Stimulated activated naive CD4-positive, alpha-beta T cell (primary cell): ENCODE data around the gene CCDC187.

Experiments used
- DNase-seq, 6 experiments: peaks; one replicate each; lab custom pipeline; 2025; lab: John Stamatoyannopoulos, UW

CCDC187 gene

DNA sequence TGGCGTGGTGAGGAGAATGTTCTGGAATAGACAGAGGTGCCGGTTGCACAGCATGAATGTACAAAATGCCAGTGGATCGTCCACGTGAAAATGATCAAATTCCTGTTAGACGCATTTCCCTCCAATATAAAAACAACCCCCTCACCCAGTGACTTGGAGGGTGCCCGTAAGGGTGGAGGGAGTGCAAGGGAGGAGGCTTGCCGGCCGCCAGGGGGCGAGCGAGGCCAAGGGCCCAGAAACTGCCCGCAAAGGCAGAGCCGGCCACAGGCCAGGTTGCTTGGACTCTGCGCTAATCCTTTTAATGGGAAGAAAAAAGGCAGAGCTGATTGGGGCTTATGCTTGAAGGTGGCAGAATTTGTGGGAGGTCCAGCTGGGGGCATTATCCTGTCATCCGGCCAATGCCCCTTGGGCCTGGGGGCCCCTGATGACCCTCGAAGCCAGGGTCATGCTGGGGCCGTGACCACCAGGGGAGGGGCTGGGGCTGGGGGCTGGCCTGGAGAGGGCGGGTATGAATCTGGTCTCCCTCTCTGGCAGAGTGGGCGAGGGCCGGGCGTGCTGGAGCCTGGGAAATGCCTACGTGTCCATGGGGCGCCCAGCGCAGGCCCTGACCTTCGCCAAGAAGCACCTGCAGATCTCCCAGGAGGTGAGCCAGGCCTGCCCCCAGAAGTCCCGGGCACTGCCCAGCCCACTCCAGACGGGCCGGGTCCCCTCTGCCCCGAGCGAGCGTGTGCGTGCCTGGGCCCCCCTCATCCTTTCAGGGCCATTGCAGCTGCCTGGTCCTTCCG lies 35.5 kb upstream of the CCDC187 start:
- DNase-seq, result no peak

DNA sequence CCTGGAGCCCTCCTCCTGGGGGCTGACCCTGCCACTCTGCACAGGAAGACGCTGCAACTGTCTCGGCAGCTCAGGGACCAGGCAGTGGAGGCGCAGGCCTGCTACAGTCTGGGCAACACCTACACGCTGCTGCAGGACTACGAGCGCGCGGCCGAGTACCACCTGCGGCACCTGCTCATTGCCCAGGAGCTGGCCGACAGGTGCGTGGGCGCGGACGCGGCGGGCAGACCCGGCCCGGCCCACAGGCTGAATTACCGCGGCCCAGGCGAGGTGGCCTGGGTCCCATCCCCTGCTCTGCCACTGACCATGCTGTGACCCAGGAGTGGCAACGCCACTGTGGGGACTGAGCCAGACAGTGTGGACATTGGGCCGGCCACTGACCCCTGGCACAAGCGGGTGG lies 34.6 kb upstream of the CCDC187 start:
- DNase-seq, result no peak

DNA sequence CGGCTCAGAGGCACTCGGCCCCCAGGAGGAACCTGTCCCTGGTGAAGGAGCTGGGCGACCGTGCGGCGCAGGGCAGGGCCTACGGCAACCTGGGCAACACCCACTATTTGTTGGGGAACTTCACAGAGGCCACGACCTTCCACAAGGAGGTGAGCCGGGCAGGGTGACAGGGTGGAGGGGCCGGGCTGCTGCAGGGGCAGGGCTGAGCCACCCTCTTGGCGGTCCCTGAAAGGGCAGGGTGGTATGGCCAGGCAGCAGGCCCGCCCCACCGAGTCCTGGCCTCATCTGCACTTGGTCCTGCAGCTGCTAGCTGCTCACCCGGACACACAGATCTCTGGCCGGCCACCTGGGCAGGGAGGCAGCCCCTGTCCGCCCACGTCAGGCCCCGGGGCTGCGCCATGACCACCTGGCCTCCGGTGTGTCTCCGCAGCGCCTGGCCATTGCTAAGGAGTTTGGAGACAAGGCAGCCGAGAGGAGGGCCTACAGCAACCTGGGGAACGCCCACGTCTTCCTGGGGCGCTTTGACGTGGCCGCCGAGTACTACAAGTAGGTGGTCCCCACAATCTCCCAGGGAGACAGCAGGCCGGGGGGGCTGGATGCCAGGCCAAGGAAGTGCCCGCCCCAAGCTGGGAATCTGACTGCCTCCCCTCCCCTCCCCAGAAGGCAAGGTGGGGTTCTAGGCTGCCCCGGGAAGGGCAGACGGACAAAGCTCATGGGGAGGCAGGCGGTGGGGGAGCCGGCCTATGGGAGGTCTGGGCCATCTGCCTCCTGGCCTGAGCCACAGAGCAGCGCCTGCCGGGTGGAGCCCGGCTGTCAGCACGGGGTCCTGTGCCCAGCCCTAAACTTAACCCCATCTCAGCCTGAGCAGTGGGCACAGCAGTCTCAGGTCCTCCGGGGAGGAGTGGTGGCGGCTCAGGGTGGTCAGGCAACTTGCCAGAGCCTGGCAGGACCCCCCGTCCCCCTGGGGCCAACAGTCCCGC lies 33.8 kb upstream of the CCDC187 start:
- DNase-seq, result no peak

DNA sequence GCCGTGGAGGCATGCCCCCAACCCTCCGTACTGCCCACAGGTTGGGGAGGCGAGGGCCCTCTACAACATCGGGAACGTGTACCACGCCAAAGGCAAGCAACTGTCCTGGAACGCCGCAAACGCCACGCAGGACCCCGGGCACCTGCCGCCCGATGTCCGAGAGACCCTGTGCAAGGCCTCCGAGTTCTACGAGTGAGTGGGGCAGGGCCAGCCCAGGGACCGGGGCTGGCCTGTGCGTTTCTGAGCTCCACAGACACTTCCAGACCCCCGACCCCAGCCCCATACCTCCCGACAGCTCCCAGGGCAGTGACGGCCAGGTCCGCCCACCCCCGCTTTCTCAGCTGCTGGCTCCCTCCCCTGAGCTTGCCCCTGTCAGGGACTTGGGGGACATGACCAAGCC lies 33.0 kb upstream of the CCDC187 start:
- no peak for DNase-seq

DNA sequence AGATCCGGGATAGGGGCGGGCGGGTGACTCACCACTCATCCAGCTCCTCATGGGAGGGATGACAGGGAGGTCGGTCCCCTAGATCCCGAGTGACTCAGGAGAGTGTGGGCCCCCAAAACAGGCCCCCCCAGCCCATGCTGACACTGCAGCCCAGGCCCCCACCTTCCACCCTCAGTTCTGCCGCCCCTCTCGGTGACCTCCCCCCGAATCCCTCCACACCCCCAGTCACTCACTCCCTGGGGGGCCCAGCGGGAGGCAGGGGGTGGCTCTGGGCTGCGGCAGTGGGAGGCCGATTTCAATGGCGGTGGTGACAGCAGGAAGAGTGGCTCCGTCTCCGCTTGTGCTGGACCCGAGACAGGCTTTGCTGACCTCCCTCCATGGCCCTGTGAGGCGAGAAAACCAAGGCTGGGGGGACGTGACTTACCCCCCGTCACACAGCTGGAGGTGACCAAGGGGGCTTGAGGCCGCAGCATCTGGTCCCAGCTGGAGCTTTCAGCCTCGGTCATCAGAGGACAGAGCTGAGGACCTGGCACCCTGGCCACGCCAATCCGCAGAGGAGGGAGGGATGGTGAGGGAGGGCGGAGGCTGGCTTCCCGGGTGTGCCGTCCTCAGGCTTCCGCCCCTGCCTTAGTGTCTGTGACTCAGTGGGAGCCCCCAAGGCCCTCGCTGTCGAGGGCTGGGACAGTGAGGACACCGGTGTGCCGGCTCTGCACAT lies 32.4 kb upstream of the CCDC187 start:
- no peak for DNase-seq

DNA sequence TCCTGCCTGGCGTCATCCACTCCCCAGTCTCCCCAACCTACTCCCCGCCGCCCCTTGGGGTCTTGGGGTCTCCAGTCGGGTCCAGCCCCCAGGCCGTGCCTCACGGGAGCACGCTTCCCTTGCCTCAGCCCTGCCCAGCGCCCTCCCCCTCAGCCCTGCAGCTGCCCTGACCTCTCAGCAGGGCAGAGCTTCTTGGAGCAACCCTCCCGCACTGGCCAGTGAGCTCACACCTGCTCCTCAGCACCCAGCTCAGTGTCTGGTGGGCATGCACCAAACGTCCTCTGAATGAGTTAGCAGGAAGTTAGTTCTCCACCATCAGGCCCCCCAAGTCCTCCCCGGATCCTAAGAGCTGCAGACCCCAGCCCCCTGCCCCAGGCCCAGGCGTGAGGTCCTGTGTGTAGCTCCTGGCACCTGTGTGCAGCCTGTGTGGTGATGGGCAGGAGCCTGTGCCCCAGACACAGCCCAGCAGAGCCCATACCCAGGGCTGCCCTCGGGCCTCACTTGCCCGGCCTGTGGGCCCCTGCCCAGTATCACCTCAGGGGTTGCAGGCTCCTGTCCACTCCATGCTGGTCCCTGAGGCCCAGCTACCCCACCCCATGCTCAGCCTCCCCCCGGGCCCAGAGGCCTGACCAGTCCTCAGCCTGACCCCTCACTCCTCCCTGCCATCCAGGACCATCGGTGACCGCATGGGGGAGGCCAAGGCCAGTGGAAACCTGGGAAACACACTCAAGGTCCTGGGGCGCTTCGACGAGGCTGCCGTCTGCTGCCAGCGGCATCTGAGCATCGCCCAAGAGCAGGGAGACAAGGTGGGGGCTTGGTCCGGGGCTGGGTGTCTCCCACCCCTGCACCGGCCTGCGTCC lies 31.6 kb upstream of the CCDC187 start:
- no peak for DNase-seq

DNA sequence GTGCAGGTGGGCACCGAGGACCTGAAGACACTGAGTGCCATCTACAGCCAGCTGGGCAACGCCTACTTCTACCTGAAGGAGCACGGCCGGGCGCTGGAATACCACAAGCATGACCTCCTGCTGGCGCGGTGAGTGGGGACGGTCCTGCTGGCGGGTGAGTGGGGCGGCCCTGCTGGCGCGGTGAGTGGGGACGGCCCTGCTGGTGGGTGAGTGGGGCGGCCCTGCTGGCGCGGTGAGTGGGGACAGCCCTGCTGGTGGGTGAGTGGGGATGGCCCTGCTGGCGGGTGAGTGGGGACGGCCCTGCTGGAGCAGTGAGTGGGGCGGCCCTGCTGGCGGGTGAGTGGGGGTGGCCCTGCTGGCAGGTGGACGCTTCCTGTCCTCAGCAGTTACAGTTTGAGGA lies 30.6 kb upstream of the CCDC187 start:
- DNase-seq, result no peak

DNA sequence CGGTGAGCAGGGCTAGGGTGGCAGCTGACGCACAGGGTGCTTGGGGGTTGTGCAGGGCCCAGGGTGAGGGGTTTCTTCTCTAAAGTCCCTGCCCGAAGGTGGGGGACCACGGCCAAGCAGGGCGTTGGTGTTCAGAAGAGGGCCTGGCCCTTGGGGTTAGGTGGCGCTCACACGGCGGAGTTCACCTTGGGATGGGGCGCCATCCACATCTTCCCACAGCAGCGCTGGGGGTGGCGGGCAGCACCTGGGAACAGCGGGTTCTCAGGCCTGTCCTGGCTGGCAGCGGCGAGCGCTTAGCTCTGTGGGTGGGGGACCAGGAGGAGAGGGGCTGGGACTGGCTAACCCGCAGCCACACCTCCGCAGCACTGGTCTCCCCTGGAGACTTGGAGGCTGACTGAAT lies 29.6 kb upstream of the CCDC187 start:
- DNase-seq, result no peak

DNA sequence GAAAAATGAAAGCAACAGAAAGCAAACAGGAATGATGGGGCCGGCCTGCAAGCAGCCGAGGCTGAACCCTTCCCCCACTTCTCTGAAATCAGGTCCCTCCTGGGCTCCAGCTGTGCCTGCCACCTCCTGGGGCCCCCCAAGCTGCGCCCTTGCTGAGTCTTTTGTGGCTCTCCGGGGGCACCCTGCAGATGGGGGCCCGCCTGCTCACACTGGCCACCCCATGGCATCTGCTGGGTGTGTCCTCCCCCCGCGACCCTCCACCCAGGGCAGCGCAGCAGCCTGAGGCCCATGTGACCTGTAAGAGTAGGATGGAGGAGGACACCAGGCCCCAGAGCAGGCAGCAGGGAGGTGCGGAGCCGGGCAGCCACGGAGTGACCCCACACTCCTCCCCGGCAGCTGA lies 29.2 kb upstream of the CCDC187 start:
- DNase-seq, result no peak

DNA sequence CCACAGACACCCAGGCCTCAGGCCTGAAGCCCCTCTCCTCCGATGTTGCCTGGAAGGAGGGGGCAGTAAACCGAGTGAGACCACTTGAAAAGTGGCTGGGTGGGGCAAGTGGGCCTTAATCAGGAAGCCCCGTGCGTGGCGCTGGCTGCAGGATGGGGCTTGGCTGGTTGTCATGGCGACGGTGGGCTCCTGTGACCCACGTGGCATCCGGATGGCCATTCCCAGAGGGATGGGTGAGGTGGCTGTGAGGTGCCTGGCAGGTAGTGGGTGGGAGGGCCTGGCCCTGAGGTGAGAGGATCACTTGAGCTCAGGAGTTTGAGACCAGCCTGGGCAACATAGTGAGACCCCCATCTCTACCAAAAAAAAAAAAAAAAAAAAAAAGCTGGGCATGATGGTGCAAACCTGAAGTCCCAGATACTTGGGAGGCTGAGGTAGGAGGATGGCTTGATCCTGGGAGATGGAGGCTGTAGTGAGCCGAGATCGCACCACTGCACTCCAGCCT lies 28.6 kb upstream of the CCDC187 start:
- no peak for DNase-seq

DNA sequence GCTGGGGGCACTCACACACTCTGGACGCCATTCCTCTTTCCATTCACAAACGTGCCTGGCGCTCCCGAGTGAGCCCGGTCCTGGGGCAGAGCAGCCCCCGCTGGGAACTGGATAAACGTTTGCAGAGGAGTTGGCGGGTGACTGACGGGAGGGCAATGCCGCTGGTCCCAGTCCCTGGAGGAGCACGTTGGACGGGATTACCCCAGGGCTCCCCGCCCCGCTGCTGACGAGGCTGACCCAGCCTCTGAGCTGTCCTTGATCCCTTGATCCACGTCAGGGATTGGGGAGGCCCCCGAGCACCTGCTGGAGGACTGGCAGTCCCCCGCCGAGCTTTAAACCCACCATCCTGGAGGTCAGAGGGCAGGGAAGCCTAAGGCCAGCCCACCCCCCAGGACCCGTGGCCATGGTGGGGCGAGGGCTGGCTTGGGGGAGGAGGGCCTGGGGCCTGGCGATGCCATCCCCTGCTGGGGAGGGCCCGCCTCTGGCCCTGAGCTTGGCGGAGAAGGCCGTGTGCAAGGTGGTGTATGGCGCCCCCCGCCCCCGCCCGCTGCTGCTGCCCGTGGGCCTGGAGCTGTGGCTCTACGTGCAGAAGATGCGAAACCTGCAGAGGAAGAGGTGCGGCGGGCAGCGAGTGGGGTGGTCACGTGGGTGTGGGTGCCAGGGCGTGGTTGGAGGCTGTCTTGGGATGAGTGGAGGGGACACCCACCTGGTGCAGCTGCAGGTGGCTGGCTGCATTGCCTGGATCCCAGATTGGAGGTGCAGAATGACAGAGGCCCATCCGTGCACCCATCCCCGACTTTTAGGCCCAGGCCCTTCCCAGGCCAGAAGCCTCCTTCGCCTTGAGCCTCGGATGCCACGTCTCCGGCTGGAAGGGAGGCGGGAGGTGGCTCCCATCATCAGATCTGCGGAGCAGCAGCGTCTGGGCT lies 27.9 kb upstream of the CCDC187 start:
- DNase-seq, result no peak

DNA sequence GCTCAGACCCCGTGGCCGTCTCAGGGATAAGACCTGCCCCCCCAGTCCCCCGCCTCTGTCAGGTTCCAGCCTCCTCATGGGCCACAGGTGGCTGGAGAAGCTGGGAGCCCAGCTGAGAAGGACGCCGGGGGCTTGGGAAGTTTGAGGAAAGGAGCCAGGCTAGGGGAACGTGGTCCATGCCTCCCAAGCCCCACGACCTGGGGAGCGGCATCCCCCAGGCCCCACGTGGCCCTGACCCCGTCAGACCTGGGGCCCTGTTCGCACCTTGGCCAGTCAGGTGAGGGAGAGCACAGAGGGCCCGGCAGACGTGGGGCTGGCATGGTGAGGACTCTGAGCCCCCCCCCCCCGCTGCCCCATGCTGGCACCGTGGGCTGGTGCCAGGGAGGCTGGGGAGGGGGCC lies 27.1 kb upstream of the CCDC187 start:
- no peak for DNase-seq

DNA sequence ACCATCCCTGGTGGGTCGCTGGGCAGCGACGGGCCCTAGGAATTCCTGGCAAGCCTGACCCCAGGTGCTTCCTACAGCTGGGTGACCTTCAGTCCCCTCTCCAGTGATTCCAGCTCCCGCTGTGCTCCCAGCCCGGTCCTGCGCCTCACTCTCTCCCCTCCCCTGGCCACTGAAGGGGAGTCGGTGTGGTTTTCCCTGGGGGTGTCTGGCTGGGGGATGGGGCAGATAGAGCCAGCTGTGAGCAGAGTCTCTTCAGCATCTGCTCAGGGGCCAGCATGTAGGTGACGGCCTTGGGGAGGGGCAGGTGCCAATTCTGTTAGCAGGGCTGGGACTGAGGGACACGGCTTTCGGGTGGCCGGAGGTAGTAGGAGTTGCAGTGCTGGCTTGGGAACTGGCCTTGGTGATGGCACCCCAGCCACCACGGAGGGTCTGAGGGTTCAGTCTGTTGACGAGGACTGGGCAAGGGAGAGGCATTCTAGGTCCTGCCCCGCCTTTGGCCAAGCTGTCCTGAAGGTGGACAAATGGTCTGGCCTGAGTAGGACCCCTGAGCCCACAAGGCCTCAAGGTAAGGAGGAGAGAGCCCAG lies 26.6 kb upstream of the CCDC187 start:
- no peak for DNase-seq

DNA sequence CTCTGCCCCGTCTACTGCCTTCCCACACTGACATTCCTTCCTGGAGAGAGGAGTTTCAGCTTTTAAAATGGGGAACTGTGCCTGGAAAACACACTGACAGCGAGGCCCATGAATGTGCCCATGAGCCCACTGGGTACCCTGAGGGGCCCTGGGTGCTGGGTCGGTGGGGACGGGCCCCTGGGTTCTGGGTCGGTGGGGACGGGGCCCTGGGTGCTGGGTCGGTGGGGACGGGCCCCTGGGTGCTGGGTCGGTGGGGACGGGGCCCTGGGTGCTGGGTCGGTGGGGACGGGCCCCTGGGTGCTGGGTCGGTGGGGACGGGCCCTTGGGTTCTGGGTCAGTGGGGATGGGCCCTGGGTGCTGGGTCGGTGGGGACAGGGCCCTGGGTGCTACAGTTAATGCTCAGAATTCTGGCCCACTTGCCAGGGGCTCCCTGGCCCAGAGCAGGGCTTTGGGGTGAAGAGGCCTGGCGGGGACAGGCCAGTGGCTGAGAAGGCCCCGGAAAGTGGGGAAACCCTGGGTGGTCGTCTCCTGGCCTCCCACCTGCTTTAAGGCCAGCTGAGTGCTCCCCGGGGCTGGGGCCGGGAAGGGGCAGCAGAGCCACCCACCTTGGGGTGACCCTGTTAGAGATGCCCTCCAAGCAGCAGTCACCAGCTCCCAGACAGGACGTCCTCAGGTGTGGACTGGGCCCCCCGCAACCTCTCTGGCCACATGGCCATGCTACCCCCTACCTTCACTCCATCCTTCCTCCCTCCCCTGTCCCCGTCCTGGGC lies 25.9 kb upstream of the CCDC187 start:
- no peak for DNase-seq

DNA sequence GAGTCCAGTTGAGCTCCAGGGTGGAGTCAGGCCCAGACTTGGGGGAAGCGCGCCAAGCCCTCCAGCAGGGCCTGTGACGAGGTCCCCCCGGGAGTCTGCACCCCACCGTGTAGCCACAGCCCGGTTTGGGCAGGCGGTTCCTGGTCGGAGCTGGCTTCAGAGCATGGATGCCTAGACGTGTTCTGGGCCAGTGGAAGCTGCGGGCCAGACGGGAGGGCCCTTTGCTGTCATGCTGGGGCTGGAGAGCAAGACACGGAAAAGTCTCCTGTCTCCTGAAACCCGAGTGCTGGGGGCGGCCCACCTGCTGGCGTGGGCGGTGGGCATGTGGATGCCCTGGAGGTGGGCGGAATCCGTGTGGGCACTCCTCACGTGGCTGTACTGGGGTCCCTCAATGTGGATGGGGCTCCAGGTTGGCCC lies 25.3 kb upstream of the CCDC187 start:
- no peak for DNase-seq

DNA sequence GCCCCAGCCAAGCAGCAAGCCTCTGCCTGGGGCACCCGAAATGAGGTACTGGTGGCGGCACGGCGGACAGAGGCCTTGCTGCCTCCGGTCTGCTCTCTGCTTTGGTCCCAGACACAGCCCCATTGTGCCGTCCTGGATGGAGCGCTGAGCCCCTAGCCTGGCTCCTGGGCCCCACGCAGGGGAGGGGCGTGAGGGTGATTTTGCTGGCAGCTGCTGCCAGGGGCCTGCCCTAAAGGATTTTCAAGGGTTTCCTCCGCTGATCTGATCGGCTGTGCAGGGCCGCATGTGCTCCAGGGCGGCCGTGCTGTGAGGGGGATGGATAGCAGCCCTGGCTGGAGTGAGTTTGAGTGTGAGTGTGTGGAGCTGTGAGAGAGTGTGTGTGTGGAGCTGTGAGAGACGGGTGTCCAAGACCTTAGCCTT lies 24.7 kb upstream of the CCDC187 start:
- DNase-seq, result no peak

DNA sequence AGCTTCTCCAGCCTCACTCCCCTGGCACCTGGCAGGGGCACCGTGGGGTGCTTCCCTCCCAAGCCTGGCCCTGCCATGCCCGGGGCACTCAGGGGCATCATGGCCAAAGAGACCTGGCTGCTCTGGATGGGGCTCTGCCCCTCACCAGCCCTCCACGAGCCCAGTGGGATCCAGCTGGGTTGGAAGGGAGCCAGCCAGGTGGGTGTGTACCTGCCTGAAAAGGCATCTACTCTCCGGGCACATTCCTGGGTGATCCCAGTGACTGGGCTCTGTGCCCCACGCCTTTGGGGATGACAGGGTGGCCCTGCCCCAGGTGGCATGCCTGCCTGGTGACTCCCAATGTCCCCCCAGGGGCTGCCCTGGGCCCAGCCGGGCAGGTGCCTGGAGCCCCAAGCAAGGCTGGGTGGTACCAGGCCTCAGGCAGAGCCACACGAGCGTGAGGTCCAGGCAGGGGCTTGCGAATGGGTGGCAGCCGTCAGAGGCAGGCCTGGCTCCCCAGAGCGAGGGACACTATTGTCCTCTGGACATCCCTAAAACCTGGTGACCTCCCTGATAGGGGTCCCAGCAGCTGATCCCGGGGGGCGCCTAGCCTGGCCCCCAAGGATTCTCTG lies 24.2 kb upstream of the CCDC187 start:
- DNase-seq, result no peak

DNA sequence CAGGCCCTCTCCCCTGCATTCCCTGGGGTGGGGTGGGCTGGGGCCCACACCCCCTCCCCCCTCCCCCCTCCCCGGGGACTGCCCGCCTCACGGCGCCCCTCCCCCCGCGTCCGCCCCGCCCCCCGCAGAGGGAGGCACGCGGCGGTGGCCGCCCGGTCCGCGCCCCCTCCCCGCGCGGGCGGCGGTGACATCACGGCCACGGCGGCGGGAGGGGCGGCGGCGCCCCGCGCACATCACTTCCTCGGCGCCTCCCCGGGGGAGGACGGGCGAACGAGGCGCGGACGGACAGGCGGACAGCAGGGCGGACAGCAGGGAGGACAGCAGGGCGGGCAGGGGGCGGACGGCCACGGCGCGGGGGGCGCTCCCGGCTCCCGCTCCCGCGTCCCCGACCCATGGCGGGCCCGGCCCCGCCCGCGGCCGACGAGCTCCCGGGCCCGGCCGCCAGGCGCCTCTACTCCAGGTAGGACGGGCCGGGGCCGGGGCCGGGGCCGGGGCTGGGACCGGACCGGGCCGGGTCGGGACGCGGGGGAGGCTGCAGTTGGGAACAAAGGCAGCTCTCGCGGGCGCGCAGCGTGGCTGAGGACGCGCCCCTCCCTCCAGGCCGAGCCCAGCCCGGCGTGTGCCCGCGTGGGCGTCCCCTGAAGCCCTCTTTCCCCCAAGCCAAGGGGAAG lies 23.5 kb upstream of the CCDC187 start, which contains the start of gene GPSM1:
Gene GPSM1, plus strand, starts transcription at position 236 of the 671 bp plus-strand sequence. Its CDS starts 157 bp downstream, at position 393.
- DNase-seq, result peak in 4 of 6 experiments; percentile 17 to 39 (median 18)
